ENCODE data around the gene PACSIN1.

DNA sequence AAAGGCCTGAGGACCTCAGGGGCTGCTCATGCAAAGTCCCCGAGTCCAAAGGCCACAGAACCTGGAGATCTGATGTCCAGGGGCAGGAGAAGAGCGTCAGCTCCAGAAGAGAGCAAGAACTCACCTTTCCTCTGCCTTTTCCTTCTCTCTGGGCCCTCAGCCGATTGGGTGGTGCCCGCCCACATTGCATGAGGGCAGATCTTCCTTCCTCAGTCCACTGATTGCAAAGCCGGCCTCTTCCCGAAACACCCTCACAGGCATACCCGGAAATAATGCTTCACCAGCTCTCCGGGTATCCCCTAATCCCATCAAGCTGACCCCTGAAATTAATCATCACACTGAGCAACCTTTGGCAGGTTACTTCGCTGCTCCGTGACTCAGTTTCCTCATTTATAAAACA is 56.9 kb downstream of the PACSIN1 start:
- TF ChIP-seq CTCF (IDR thresholded peaks at IDR 0.05), result no peak
- TF ChIP-seq POLR2AphosphoS5 (IDR thresholded peaks at IDR 0.05), result no peak
- no peak for TF ChIP-seq POLR2A (IDR thresholded peaks at IDR 0.05)
- no peak for TF ChIP-seq EP300 (IDR thresholded peaks at IDR 0.05)
